Neural cell (in vitro differentiated cells): ENCODE data around the gene RABGAP1L.

ENCODE experiments used
- CTCF ChIP-seq: fragments of 450-650 bp; IDR thresholded peaks from 2 replicates; pipeline ENCODE4 v1.5.1; 2014; ENCODE audit warnings: antibody characterized with exemption, mild to moderate bottlenecking, moderate library complexity; ENCODE audit not compliant: poor library complexity, severe bottlenecking
- EP300 ChIP-seq: fragments of 450-650 bp; conservative IDR thresholded peaks from 2 replicates; pipeline ENCODE4 v1.6.1; 2014; ENCODE audit warnings: antibody characterized with exemption, mild to moderate bottlenecking, moderate library complexity; ENCODE audit not compliant: poor library complexity, severe bottlenecking
- EZH2 ChIP-seq: fragments of 200-600, 300-800 bp; shearing (Covaris generic), sonication (generic); IDR thresholded peaks from 2 replicates; pipeline ENCODE4 v1.6.1; 2014; ENCODE audit warnings: antibody characterized with exemption, low read length, borderline replicate concordance, mild to moderate bottlenecking; ENCODE audit not compliant: insufficient read depth, poor library complexity, severe bottlenecking
- MXI1 ChIP-seq: fragments of 450-650 bp; conservative IDR thresholded peaks from 2 replicates; pipeline ENCODE4 v1.6.1; 2014; ENCODE audit warnings: antibody characterized with exemption, mild to moderate bottlenecking; ENCODE audit not compliant: poor library complexity, severe bottlenecking
- POLR2AphosphoS5 ChIP-seq: IDR thresholded peaks from 2 replicates; pipeline ENCODE4 v1.6.1; 2012
- REST ChIP-seq: IDR thresholded peaks from 2 replicates; pipeline ENCODE4 v1.6.1; 2012; ENCODE audit warnings: borderline replicate concordance
- SMC3 ChIP-seq: fragments of 450-650 bp; conservative IDR thresholded peaks from 2 replicates; pipeline ENCODE4 v1.6.1; 2014; ENCODE audit warnings: antibody characterized with exemption, mild to moderate bottlenecking, moderate library complexity; ENCODE audit not compliant: poor library complexity

- TF ChIP-seq CTCF: no peak
- no peak for TF ChIP-seq MXI1
- no peak for TF ChIP-seq POLR2AphosphoS5
- TF ChIP-seq EZH2: no peak
- no peak for TF ChIP-seq EP300
- no peak for TF ChIP-seq REST
- TF ChIP-seq SMC3: no peak
Measured at GRCh38 chr1:174413632-174414031, 254.3 kb downstream of the RABGAP1L start.
